Measurements from ENCODE around the gene OR2AJ1.

The OR2AJ1 gene, protein sequence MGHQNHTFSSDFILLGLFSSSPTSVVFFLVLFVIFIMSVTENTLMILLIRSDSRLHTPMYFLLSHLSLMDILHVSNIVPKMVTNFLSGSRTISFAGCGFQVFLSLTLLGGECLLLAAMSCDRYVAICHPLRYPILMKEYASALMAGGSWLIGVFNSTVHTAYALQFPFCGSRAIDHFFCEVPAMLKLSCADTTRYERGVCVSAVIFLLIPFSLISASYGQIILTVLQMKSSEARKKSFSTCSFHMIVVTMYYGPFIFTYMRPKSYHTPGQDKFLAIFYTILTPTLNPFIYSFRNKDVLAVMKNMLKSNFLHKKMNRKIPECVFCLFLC

DNA sequence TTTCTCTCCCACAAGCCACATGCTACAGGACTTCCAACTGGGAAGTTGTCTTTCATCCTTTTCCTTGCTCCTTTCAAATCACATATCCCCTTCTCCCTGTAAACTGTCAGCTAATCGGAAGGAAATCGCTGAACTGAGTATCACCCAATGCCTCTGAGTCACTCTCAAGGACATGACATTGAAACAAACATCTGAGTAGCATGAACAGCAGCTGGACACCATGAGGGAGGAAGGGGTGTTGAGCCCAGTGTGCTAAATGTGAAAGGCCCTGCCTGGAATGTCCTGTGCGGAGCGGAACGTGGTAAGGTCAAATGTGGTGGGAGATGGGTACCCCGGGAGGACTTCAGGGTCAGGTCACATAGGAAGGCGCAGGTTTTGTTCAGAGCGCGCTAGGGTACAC, at the start of gene OR2AJ1:
Gene OR2AJ1 (plus strand): TSS at position 22 of the 400 bp plus-strand sequence. CDS start 8,880 bp downstream, outside the sequence.
- no peak for DNase-seq (ENCODE audit: low spot score)

DNA sequence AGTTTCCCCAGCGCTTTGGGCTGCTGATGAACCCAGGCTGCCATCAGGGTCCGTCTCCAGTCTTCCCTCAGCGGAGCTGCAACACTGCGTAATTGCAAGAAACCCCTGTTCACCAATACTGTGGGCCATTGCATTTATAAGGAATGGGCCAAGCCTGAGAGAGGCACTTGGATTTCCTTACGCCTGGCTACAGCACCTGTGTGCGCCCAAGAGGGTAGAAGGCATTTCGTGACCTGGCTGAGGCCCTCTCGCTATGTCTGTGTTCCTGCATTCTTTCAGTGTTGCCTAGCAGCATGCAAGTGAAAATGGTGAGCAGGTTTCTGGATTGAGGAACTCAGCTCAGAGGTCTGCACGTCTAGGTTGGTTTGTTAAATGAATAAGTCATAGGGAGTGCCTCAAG, 41.3 kb upstream of the OR2AJ1 start:
- DNase-seq (ENCODE audit: low spot score): no peak

DNA sequence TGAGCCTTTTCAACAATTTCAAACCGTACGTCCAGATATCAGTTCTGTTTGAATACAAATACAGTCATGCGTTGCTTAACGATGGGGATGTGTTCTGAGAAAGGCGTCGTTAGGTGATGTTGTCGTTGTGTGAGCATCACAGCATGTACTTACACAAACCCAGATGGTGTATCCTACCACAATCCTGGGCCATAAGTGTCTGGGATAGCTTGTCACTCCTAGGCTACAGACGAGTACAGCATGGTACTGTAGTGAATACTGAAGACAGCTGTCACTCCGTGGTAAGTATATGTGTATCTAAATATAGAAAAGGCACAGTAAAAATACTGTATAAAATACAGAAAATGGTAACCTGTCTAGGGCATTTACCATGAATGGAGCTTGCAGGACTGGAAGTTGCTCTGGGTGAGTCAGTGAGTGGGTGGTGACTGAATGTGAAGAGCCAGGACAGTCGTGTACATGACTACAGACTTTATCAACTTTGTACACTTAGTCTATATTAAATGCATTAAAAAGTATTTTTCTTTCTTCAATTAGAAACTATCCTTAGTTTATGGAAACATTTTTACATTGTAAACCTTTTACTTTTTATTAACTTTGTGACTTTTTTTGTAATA, 39.8 kb upstream of the OR2AJ1 start:
- DNase-seq (ENCODE audit: low spot score): peak; percentile 36

DNA sequence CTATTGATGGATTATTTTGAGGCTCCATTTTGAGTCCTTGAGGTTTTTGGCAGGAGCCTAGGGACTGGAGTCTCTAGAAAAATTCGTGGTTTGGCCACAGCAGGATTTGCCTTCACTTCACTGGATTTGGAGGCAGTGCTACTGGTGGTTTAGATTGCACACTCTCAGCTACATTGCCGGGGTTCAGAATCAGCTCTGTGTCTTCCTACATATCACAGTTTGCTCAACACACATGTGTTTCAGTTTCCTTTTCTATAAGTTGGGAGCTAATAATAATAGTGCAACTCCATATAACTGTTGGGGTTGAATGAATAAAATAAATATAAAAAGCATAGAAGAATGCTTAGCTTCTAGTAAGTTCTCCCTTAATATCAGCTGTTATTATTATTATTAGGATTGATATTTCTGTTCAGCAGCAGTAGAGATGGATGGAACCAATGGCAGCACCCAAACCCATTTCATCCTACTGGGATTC, 29.5 kb upstream of the OR2AJ1 start, which contains the start of gene OR2W3:
Gene OR2W3 (plus strand): TSS at position 425 of the 475 bp plus-strand sequence. CDS start 0 bp downstream, at position 425.
- no peak for DNase-seq (ENCODE audit: low spot score)

DNA sequence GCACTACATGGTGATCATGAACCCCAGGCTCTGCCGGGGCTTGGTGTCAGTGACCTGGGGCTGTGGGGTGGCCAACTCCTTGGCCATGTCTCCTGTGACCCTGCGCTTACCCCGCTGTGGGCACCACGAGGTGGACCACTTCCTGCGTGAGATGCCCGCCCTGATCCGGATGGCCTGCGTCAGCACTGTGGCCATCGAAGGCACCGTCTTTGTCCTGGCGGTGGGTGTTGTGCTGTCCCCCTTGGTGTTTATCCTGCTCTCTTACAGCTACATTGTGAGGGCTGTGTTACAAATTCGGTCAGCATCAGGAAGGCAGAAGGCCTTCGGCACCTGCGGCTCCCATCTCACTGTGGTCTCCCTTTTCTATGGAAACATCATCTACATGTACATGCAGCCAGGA, 28.7 kb upstream of the OR2AJ1 start:
- no peak for DNase-seq (ENCODE audit: low spot score)

DNA sequence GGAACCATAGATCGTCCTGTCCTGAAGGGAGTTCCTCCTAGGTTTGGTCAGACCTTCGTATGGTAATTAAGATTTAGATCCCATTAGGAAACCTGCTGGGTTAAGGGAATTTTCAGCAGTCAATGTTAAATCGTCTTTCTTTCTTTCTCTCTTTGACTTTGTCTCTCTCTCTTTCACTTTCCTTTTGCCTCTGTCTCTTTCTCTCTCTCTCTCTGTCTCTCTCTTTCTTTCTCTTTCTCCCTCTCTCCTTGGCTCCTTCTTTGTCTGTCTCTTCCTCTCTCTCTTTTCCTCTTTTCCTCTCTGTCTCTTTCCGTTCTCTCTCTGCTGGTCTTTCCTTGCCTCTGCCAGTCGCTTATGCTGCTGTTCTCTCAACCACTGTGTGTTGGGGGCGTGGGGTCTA, 20.6 kb upstream of the OR2AJ1 start:
- DNase-seq (ENCODE audit: low spot score): no peak

DNA sequence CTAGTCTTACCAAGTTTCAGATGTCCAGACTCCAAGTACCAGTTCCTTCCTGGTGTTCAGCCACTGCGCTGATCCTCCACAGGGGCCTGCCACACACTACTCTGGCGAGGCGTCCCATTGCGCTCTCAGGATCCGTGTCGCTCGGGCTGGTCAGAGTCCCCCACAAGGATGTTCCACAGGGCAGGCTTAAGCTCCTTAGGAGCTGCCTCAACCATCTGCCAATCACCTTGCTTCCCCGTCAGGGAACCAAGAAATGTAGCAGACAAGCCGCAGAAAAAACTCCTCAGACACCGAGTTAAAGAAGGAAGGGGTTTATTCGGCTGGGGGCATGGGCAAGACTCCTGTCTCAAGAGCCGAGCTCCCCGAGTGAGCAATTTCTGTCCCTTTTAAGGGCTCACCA, 19.5 kb upstream of the OR2AJ1 start:
- no peak for DNase-seq (ENCODE audit: low spot score)

DNA sequence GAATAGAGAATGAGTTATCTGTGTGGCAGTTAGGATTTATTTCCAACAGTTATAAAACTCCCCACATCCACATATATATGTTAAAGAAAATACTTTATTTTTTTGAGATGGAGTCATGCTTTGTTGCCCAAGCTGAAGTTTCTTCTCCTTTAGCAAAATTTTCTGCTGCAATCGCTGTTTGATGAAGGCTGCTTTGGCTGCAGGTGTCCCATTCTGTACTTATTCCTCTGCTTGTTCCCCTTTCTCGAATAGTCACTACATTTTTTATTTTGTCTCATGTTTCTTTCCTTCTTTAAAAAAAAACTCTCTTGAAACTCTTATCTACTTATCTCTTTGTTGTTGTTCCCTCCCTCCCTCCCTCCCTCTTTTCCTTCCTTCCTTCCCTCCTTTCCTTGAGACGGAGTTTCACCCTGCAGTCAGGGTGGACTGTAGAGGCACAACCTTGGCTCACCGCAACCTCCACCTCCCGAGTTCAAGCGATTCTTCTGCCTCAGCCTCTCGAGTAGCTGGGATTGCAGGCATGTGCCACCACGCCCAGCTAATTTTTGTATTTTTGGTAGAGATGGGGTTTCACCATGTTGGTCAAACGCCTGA, 18.7 kb upstream of the OR2AJ1 start:
- no peak for DNase-seq (ENCODE audit: low spot score)

DNA sequence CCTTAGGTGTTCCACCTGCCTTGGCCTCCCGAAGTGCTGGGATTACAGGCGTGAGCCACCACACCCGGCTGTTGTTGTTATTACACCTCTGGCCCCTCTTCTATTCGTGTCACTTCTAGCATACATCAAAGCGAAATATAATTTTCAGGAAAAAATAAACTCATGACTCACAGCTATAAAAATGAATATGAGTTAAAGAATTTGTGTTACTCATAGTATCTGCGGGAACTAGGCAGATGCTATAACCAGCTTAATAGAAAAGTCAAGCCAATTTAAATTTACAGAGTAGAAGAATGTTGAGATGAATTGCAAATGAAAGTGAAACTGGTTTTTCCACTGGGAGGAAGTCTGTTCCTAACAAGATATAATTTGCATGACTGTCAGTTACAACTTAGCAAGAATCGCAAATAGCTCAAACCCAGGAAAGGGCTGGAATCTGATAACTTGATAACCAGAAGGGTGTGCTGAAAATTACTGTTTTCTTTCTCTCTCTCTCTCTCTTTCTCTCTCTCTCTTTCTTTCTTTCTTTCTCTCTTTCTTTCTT, 18.1 kb upstream of the OR2AJ1 start:
- DNase-seq (ENCODE audit: low spot score): peak; percentile 80

DNA sequence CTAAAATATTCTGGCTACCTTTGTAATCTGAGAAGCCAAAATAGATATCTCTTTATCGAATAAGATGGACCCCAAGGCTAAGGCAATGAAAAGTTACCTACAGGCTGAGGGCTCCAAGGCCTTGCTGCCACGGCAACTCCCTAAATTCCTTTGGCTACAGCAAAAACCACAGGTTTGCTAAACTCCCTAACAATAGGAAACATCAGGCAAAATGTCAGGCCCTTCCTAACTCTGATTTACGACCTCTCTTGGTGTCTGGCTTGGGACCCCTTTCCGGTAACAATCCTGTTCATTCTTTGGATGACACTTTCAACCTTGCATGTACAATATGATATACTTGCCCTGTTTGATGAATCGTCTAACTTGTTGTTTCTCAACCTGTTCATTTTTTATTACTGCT, 15.9 kb upstream of the OR2AJ1 start:
- no peak for DNase-seq (ENCODE audit: low spot score)

DNA sequence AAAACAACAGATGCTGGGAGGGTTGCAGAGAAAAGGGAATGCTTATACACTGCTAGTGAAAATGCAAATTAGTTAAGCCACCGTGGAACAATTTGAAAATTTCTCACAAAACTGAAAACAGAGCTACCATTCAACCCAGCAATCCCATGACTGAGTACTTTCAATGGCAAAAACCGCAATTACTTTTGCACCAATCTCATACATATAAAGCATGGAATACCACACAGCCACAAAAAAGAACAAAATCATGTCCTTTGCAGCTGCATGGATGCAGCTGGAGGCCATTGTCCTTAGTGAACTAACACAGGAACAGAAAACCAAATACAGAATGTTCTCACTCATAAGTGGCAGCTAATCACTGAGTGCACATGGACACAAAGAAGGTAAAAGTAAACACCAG, 10.9 kb upstream of the OR2AJ1 start:
- DNase-seq (ENCODE audit: low spot score): no peak

DNA sequence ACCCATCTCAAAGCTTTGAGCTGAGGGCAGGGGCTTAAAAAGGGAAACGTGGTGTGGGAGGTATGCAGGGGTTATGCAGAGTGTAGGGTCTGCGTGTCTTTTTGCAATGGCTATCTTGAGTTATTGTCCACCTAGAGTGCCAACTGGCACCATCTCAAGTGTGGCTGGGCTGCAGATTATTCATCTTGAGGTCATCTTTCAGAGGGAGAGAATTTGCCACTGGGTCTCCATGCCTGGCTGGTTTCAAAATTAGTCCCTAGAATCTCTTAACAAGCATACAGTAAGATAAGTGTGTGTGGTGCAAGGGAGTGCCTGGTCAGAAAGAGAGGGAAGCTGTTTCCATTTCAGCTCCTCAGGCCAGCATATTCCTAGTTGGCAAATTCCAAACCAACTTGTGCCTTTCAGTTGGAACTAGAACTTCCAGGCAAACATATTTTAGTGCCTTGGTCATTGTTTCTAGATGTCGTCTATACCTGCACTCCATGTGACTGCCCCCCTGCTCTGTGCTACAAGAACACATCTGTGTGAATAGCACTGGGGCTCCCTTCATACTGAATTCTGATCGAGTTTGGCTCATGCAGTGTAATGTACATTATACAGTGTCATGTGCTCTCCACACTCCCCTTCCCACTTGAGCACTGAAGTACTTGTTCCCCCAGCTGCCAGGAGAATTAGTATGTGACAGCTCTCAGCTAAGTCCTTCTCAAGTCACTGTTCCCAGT, 9.6 kb upstream of the OR2AJ1 start:
- DNase-seq (ENCODE audit: low spot score): no peak

DNA sequence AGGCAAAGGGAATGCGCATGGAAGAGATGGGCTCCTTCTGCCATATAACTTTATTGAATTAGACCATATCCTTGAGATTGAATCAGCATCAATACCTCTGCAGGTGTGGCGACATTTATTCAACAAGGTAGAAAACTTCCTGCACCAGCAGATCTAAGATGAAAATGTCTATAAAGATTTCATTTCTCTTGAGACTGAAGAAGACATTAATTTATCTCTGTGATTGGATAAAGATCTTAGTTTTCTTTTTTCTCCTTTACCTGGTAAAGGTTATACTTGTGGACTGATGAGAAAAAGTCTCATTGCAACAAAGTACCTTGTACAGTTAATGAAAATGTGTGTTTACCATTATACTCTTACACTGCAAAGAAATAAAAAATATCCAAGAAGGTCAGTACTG, 4.7 kb upstream of the OR2AJ1 start, which contains the start of gene OR2T8:
Gene OR2T8 (plus strand): TSS at position 301 of the 400 bp plus-strand sequence. CDS start 766 bp downstream, outside the sequence.
- DNase-seq (ENCODE audit: low spot score): no peak

DNA sequence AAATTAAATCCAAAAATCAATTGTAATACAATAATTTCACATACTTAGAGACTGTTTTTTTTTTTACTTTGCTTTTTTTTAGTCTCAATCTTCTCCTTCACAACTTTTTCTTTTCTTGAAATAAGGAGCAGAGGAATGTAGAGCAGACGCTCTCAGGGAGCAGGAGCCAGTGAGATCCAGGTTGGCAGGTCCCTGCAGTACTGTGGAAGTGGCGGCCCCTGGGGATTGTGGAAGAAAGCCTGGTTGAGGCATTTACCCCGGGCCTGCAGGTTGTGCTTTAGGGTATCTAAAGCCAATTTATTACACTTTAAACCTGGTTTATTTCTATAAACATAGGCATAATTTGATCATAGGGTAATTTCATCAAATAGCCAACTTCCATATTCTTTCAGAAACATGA, 748 bp upstream of the OR2AJ1 start:
- no peak for DNase-seq (ENCODE audit: low spot score)

DNA sequence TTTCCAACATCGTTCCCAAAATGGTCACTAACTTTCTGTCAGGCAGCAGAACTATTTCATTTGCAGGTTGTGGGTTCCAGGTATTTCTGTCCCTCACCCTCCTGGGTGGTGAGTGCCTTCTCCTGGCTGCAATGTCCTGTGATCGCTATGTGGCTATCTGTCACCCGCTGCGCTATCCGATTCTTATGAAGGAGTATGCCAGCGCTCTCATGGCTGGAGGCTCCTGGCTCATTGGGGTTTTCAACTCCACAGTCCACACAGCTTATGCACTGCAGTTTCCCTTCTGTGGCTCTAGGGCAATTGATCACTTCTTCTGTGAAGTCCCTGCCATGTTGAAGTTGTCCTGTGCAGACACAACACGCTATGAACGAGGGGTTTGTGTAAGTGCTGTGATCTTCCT, 9.3 kb downstream of the OR2AJ1 start:
- DNase-seq (ENCODE audit: low spot score): no peak

DNA sequence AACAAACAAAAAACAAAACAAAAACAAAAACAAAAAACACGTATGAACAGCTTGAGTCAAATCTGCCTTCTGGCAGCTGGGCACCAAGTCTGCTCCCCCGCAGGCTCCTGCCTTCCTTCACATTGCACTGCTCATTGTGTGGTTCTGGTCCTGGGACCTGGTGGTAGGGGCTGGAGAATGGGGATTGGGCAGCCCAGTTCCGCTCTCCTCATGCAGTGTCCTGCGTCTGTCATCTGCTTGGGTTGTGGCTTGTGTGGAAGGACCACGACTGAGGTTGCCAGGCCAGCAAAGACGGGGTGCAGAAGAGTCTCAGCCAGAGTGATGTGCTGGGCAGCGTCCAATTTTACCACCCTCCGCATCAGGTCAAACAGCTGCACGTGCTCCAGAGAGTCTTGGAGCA, 11.1 kb downstream of the OR2AJ1 start:
- DNase-seq (ENCODE audit: low spot score): no peak

DNA sequence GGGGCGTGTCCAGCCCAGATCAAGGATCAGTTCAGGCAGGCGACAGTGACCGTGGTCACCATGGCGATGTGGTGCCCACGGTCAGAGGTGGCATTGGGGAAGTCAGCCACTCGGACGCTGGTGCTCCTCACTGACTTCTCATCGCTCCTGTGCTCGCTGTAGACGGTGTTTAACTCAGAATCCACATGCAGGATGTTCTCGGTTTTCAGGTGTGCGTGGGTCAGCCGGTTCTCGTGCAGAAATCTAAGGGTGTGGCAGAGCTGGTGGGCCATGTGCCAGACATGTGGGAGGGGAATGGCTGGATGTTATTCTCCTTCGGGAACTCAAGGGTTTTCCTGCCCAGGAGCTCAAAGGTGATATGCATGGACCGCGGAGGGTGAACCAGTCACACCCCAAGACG, 11.7 kb downstream of the OR2AJ1 start:
- DNase-seq (ENCODE audit: low spot score): no peak

DNA sequence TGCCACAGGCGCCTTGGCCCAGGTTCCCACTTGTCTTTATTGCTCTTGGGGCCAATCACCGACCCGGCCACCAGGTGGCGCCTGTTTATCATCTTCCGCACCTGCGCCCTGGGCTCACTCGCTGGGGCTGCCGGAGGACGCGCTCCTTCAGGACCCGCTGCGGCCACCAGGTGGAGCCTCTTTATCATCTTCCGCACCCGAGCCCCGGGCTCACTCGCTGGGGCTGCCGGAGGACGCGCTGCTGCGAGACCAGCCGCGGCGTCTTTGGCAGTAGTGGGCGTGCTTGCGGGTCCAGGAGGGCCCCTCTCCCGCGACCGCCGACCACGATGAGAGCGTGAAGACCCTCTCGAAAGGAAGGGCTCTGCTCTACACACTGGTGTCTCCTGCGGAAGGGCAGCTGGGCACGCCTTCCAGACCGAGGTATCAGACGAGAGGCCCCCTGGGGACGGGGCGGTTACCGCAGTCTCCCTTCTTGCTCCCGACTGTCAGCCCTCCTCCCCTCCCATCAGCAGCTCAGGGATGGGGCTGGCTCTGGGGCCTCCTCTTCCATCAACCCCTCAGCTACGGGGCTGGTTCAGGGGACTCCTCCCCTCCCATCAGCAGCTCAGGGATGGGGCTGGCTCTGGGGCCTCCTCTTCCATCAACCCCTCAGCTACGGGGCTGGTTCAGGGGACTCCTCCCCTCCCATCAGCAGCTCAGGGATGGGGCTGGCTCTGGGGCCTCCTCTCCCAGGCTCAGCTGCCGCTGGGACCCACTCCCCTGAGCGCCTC, 12.5 kb downstream of the OR2AJ1 start:
- DNase-seq (ENCODE audit: low spot score): peak; percentile 95

DNA sequence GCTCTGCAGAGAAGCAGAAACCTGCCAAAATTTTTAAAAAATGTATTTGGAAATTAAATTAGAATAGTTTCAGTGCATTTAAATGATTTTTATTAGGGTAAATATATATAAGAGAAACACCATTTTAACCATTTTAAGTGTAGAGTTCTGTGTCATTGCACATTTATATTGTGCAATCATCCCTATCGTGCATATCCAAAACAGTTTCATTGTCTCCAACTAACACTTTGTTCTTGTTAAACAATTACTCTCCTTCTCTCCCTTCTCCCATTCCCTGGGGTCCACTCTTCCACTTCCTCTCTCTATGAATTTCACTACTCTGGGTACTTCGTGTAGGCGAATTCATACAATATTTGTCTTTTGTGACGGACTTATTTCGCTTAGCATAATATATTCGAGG, 17.9 kb downstream of the OR2AJ1 start:
- no peak for DNase-seq (ENCODE audit: low spot score)

DNA sequence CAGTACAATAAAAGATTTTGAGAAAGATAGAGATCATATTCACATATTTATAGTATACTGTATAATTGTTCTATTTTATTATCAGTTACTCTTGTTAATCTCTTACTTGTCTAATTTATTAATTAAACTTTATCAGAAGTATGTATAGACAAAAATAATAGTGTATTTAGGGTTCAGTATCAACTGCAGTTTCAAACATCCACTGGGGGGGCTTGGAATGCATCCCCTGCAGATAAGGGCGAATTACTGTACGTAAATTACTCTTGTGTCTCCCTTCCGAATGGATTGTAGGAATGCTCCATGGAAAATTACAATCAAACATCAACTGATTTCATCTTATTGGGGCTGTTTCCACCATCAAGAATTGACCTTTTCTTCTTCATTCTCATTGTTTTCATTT, 23.9 kb downstream of the OR2AJ1 start, which contains the start of gene OR2L8:
Gene OR2L8 (plus strand): TSS at position 301 of the 400 bp plus-strand sequence. CDS start 0 bp downstream, at position 301.
- DNase-seq (ENCODE audit: low spot score): no peak

DNA sequence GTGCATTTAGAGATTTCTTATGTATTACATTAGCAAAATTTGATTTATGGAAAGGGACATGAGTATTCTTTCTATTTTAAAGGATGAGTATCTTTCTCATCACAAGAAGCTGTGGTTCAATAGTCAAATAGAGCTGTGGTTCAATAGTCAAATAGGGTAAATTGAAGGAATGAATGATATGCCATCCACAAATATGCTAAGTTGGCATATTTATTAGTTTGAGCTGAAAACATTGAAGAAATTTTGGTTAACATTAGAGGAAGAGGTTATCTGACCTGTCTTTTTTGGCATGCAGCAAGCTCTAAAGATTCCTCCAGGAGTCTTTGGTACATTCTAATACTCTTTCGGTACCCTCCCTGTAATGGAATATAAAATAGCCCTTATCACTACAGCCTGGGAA, 28.7 kb downstream of the OR2AJ1 start:
- no peak for DNase-seq (ENCODE audit: low spot score)

Measured in hematopoietic multipotent progenitor cell treated with erythropoietin and hydrocortisone succinate and interleukin-3 and kit ligand, for 15 days (in vitro differentiated cells).